ENCODE data around the gene SCN10A.

SCN10A gene

GRCh38 chr3:38653685-38654537 lies 162.1 kb downstream of the SCN10A start:
- Histone ChIP-seq H3K9me3 (ENCODE audit: control insufficient read depth, insufficient read depth, low read length) (no peaks in the 10 kb centered on the region), H3K9ac (ENCODE audit: low read depth, low read length) (no peak overlapping the region), H3K27ac (ENCODE audit: low read depth, low read length) (no peak overlapping the region), H3K36me3 (ENCODE audit: control insufficient read depth, insufficient read depth, low read length) (no peaks in the 10 kb centered on the region), H3K27me3 (ENCODE audit: control insufficient read depth, insufficient read depth, low read length) (peaks cover 36% of the 10 kb centered on the region), H3K4me1 (ENCODE audit: control insufficient read depth, insufficient read depth, low read length) (peaks cover 15% of the 10 kb centered on the region; the same call in 1 of the 2 replicates), H3K4me3 (ENCODE audit: low read depth, low read length) (no peak overlapping the region)

DNA sequence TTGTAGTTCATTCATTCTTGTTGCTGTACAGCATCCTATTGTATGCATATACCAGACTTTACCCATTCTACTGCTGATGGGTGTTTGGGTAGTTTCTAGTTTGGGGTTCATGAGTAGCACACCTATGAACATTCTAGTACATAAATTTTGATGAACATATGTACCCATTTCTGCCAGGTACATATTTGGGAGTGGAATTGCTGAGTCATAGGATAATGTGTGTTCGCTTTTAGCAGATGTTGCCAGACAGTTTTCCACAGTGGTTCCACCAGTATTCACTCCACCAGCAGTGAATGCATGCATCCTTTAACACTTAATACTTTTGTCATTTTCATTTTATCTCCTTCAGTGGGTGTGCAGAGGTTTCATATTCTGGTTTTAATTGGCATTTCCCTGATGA lies 163.1 kb downstream of the SCN10A start:
- Histone ChIP-seq H3K4me3 (ENCODE audit: low read depth, low read length) (no peak overlapping the region), H3K9ac (ENCODE audit: low read depth, low read length) (no peak overlapping the region), H3K4me1 (ENCODE audit: control insufficient read depth, insufficient read depth, low read length) (peaks cover 6% of the 10 kb centered on the region; the same call in 1 of the 2 replicates), H3K9me3 (ENCODE audit: control insufficient read depth, insufficient read depth, low read length) (no peaks in the 10 kb centered on the region), H3K27ac (ENCODE audit: low read depth, low read length) (no peak overlapping the region), H3K27me3 (ENCODE audit: control insufficient read depth, insufficient read depth, low read length) (peaks cover 45% of the 10 kb centered on the region), H3K36me3 (ENCODE audit: control insufficient read depth, insufficient read depth, low read length) (no peaks in the 10 kb centered on the region)

DNA sequence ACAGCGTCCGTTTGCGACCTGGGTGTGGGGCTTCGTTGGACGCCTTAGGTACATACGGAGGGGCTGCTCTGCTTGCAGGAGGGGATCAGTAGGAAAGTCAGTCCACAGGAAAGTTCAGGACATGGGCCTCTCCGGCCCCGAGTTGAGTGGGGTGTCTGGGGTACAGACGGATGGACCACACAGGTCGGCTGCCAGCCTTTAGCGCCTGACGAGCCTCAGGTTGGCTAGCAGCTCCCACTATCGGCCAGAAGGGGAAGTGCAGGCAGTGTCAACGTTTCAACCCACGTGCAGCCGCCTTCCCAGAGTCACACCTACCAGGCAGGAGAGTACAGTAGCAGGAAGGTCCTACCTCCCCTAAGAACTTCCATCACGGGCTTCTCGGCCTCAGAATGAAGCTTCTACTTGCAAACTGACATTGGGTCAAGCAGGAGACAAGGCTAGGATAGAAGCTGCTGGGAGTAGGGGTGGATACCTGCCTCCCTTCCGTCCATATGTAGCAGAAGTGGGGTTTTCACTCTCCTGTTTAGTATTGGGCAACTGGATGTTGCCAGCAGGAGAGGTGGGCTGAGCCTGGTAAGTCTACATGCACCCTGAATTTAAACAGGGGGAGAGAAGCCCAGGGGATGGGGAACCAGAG lies 164.7 kb downstream of the SCN10A start:
- H3K4me3 ChIP-seq (ENCODE audit: low read depth, low read length), result peak overlapping the region; percentile 42; the same call in 1 of the 2 replicates
- no peak overlapping the region for H3K27ac ChIP-seq (ENCODE audit: low read depth, low read length)
- H3K36me3 ChIP-seq (ENCODE audit: control insufficient read depth, insufficient read depth, low read length), result no peaks in the 10 kb centered on the region
- peaks cover 8% of the 10 kb centered on the region for H3K4me1 ChIP-seq (ENCODE audit: control insufficient read depth, insufficient read depth, low read length)
- H3K27me3 ChIP-seq (ENCODE audit: control insufficient read depth, insufficient read depth, low read length), result peaks cover 47% of the 10 kb centered on the region
- H3K9ac ChIP-seq (ENCODE audit: low read depth, low read length), result no peak overlapping the region
- no peaks in the 10 kb centered on the region for H3K9me3 ChIP-seq (ENCODE audit: control insufficient read depth, insufficient read depth, low read length)

DNA sequence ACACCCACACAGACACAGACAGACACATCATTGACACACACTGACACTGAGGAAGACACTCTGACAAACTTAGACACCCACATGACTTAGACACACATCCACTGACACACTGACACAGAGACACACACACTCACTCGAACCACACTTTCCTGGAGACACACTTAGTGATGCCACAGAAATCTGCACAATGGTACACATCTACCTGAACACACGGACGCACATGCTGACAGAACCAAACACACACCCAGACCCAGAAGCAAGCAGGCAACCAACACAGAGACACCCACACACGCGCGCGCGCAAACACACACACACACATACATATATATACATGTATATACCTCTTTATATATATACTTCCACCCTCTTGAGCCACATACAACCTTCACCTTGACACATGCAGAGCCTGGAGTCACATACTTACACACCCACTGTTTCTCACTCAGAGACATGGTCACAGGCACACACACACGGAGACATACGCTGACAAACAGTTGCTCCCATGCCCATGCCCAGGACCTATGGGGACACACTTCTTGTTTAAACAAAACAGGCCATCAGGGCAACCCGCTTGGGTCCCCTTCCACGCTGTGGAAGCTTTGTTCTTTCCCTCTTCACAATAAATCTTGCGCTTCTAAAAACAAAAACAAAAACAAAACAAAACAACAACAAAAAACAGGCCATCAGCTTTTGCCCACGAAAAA lies 165.6 kb downstream of the SCN10A start:
- Histone ChIP-seq H3K9ac (ENCODE audit: low read depth, low read length) (no peak overlapping the region), H3K36me3 (ENCODE audit: control insufficient read depth, insufficient read depth, low read length) (no peaks in the 10 kb centered on the region), H3K4me3 (ENCODE audit: low read depth, low read length) (no peak overlapping the region), H3K27me3 (ENCODE audit: control insufficient read depth, insufficient read depth, low read length) (peaks cover 44% of the 10 kb centered on the region), H3K27ac (ENCODE audit: low read depth, low read length) (no peak overlapping the region), H3K9me3 (ENCODE audit: control insufficient read depth, insufficient read depth, low read length) (no peaks in the 10 kb centered on the region), H3K4me1 (ENCODE audit: control insufficient read depth, insufficient read depth, low read length) (peaks cover 8% of the 10 kb centered on the region)

DNA sequence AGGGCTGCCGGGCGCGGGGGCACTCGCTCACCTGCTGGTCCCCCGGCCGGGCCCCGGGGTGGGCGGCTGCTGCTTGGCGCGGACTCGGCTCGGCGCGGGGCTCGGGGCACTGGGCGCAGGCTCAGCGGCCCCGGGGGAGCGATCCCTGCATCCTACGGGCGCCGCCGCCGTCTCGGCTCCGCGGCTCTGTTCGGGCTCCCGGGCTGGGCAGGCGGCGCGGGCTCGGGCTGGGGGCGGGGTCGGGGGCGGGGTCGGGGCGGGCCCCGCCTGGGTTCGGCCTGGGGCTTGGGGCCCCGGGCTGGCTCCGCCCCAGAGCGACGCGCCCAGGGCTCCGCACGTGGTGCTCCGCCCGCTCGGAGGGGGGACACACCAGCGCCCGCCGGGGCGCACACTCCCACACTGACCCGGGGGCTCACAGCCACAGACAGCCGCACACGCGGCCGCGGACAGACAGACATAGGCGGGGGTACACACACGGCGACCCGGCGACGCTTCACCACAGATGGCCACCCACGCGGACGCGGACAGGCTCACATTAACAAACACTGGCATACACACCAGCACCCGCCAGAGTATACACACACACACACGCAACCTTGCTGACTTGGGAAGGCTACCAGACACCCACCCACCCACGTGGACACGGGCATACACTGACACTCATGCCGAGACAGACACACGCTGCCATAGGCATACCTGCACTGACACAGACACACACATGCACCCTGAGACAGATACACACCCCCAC lies 166.3 kb downstream of the SCN10A start, which contains the start of gene SCN5A:
Gene SCN5A, minus strand, starts transcription at position 188 of the 748 bp plus-strand sequence. CDS start 16,380 bp downstream, outside the sequence.
- Histone ChIP-seq H3K9ac (ENCODE audit: low read depth, low read length) (peak within 1 kb of the TSS; percentile 47; the same call in 1 of the 2 replicates), H3K27ac (ENCODE audit: low read depth, low read length) (no peak within 1 kb of the TSS), H3K4me3 (ENCODE audit: low read depth, low read length) (peak within 1 kb of the TSS; percentile 79)

DNA sequence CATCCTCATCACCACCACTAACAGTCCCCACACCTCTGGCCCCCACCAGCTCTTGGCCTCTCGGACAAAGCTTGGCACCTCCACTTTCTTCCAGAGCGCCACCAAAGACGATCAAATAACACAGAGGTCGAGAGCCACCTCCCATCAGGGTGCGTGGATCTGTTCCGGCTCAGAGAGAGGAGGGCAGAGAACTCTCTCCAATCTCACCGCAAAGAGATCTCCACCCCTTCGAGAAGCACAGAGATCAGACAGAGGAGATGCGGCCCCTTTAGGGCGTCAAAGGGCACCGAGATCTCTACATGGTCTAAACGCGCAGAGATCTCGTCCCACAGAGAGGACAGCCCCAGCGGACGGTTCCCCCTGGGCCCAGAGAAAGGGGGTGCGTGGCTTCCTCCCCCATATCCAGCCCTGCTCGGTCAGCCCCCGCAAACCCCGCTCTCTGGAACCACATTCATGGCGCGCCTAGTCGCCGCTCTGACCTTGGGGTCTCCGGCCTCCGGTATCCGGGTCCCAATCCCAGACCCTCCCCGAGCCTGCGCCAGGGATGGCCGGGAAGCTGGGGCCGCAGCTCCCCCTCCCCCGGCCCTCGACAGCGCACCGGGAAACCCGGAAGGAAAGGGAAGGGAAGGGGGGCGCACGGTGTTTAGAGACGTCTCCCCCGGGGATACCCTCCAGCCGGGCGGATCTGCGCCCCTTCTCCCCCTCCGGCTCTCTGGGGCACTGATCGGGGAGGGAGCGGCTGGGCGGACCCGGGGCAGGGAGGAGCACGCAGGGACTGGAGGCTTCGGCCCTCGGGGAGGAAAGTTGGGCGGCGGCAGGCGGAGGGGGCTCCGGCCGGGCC lies 167.1 kb downstream of the SCN10A start:
- no peak overlapping the region for H3K27ac ChIP-seq (ENCODE audit: low read depth, low read length)
- peak overlapping the region; percentile 79 for H3K4me3 ChIP-seq (ENCODE audit: low read depth, low read length)
- H3K4me1 ChIP-seq (ENCODE audit: control insufficient read depth, insufficient read depth, low read length), result peaks cover 8% of the 10 kb centered on the region
- H3K9ac ChIP-seq (ENCODE audit: low read depth, low read length), result peak overlapping the region; percentile 47; the same call in 1 of the 2 replicates
- H3K9me3 ChIP-seq (ENCODE audit: control insufficient read depth, insufficient read depth, low read length), result no peaks in the 10 kb centered on the region
- H3K27me3 ChIP-seq (ENCODE audit: control insufficient read depth, insufficient read depth, low read length), result peaks cover 44% of the 10 kb centered on the region
- no peaks in the 10 kb centered on the region for H3K36me3 ChIP-seq (ENCODE audit: control insufficient read depth, insufficient read depth, low read length)

More for the DNA sequence above, 166.3 kb downstream of the SCN10A start, which contains the start of gene SCN5A:
- Histone ChIP-seq H3K27me3 (ENCODE audit: control insufficient read depth, insufficient read depth, low read length) (peaks cover 44% of the 10 kb centered on the region), H3K9me3 (ENCODE audit: control insufficient read depth, insufficient read depth, low read length) (no peaks in the 10 kb centered on the region), H3K36me3 (ENCODE audit: control insufficient read depth, insufficient read depth, low read length) (no peaks in the 10 kb centered on the region), H3K4me1 (ENCODE audit: control insufficient read depth, insufficient read depth, low read length) (peaks cover 8% of the 10 kb centered on the region)

- Histone ChIP-seq H3K4me1 (ENCODE audit: control insufficient read depth, insufficient read depth, low read length) (peaks cover 8% of the 10 kb centered on the region), H3K9me3 (ENCODE audit: control insufficient read depth, insufficient read depth, low read length) (no peaks in the 10 kb centered on the region), H3K27me3 (ENCODE audit: control insufficient read depth, insufficient read depth, low read length) (peaks cover 44% of the 10 kb centered on the region), H3K36me3 (ENCODE audit: control insufficient read depth, insufficient read depth, low read length) (no peaks in the 10 kb centered on the region), H3K9ac (ENCODE audit: low read depth, low read length) (no peak overlapping the region), H3K4me3 (ENCODE audit: low read depth, low read length) (peak overlapping the region; percentile 79), H3K27ac (ENCODE audit: low read depth, low read length) (no peak overlapping the region)
Measured at GRCh38 chr3:38648024-38648658, 167.9 kb downstream of the SCN10A start.

DNA sequence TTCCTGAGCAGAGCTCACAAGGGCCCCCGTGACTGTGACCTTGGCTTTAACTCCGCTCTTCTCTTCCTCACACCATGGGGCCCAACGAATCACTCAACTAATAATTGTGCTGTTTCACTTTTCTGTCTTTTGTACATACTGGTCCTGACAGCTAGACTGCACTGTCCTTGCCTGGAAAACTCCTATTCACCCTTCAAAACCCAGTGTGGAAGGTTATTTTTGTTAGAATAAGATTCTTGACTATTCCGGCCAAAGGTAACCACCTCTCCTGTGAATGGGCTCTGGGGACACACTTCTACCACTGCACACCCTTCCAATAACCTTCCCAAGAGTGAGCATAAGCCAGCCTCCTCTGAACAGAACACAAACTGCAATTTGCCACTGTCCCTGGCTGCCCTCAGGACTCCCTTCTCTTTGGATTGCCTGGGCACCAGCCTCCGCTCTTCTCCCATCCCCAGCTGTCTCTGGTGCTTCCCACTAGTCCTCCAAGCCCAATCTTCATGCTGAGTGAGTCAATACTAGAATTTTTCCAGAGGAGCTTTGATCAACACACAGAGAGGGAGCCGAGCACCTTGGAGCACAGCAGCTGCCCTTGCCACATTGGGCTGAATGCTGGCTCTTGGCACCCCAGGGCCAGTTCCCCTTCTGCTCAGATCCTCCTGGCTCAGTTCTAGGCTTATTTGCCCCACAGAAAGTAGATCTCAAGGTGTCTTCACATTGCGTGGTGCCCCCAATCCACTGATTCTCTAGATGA lies 168.6 kb downstream of the SCN10A start:
- Histone ChIP-seq H3K9ac (ENCODE audit: low read depth, low read length) (no peak overlapping the region), H3K27me3 (ENCODE audit: control insufficient read depth, insufficient read depth, low read length) (peaks cover 44% of the 10 kb centered on the region), H3K4me3 (ENCODE audit: low read depth, low read length) (no peak overlapping the region), H3K27ac (ENCODE audit: low read depth, low read length) (no peak overlapping the region), H3K36me3 (ENCODE audit: control insufficient read depth, insufficient read depth, low read length) (no peaks in the 10 kb centered on the region), H3K9me3 (ENCODE audit: control insufficient read depth, insufficient read depth, low read length) (no peaks in the 10 kb centered on the region), H3K4me1 (ENCODE audit: control insufficient read depth, insufficient read depth, low read length) (peaks cover 8% of the 10 kb centered on the region)

Measured in HUES48 (cell line).